Stimulated activated CD4-positive, alpha-beta T cell treated with anti-CD3 and anti-CD28 coated beads, Interleukin-2, amount 100 ng/mL, for 4 hours (primary cell): ENCODE data around the gene RAD51D.
A peak's percentile ranks its signal among the peaks of the same experiment; 100 is the strongest.
"Not testable (repeated sequence)": the region's sequence is repeated elsewhere in the genome, so short reads cannot be mapped to it uniquely, and the experiment has no call there.

Experiments
- DNase-seq: peaks from one replicate; pipeline ENCODE4 v3.0.0-alpha.2; 2020; ENCODE audit warnings: low read depth

RAD51D gene

GRCh38 chr17:35065880-35066279, 53.8 kb downstream of the RAD51D start:
- no peak for DNase-seq

DNA sequence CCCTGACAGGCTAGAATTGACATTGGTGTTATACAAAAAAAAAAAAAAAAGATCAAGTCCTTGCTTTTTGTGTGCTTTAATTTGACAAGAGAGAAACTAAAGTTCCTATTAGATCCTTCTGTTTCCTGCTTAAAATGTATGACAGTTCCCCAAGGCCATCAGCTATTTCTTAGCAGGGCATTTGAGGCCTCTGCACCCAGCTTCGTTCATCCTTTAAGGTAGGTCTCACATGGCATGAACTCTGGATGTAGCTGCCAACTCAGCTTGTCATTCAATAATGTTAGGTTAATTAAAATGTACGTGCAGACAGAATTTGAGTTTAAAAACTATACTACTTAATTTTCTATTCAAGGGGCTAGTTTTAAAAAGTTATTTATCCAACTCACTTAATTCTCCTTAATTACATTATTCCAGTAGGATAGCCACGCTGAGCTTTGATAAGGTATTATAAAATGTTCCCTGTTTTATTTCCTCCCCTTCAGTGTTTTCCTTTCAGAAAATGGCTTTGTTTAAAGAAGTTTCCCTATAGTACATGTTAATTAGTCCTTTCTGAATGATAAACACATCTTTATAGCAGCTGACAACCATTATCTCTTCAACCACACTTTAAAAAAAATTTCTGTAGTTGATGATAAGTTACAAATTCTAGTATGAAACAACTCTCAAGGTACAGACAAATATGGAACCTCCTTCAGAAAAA, 55.0 kb downstream of the RAD51D start:
- DNase-seq: no peak

DNA sequence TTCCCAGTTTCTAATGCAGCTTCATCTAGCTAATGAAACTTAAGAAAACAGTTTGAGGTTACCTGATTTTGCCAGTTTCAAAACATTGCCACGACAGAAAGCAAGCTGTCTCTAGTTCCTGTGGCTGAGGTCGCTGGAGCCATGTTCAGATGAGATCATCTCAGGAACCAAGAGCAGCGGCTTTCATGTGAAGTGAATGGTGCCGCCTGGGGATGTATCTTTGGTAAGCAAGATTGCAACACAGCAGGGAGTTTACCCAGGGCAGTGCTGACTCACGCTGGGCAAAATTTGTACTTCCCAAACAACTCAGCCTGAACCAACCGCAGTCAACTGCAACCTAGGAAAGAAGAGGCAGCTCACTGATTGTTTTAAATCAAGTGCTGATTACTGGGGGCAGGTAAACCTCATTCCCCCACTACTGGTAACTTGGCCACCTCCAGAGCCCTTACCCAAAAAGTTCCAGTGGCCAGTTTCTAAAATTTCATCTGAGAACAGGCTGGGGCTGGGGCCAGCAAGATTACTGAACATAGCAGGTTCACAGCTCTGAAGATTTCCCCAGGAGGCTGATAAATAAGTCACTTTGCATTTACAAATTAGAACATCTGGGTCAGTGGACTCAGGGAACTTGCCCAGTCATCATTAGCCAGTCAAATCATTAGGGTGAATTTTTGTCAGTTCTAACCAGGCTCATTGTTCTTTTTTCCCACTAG, 56.0 kb downstream of the RAD51D start, which contains the start of gene RFFL:
RFFL (minus strand) TSS at position 194 of the 710 bp plus-strand sequence. CDS start 37,154 bp downstream, outside the sequence.
- peak; percentile 83 for DNase-seq

- no peak for DNase-seq
These were observed 57.4 kb downstream of the RAD51D start for GRCh38 chr17:35062308-35062707.

DNA sequence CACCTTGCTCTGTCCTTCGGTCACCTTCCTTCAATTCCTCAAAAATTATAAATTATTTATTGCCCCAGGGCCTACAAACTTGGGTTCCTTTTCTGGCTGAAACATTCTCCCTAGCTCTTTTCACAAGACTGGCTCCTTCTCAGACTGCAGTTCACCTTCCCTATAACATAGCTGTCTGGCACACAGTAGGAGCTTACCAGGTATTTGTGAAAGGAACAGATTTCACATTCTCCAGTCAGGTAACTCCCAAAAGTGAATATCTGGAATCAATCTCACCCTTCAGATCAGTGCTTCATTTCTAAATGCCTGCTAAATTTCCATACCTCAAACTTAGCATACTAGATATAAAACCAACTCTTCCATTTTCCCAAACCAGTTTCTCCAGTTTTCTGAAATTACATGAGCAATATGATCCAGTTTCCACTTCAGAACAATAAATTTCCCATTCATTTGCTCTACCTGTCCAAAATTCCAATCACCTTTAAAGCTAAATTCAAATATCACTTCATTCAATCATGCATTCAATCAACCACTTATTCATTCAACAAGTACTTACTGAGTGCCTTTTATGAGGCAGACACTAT, 62.2 kb downstream of the RAD51D start:
- DNase-seq: no peak

- DNase-seq: no peak
These were observed 63.6 kb downstream of the RAD51D start for GRCh38 chr17:35056013-35056412.

GRCh38 chr17:35053204-35053603, 66.5 kb downstream of the RAD51D start:
- DNase-seq: no peak

DNA sequence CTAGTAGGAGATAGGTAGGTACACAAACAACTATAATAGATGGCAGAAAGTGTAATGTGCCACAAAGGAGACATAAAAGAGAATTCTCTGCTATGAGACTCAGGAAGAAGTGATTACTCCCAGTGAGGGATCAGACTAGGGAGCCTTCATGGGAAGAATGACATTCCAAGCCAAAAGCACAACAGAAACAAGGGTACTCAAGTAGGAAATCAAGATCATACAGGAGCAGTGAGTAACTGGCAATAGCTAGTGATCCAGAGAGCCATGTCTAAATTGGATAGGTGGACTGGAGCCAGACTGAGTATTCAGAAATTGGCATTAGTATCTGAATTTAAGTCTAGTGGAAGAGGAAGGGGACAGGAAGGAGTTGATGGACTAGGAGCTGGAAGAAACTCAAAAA, 66.9 kb downstream of the RAD51D start:
- DNase-seq: no peak

DNA sequence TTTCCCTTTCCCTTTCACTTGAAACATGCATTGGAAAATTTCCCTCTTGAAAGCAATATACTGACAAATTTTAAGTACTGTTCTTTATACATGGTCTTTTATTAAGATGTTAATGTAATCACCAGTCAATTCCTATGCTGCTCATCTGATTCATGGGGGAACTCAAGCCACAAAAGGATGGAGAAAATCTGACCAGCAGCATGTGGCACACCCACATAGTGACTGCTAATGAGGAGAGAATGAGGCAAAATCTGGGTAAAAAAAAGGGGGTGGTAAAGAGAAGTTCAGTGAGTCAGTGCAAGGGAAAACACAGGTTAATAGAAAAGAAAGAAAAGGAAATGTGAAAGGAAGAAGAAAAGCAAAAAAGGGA, 67.4 kb downstream of the RAD51D start:
- no peak for DNase-seq

GRCh38 chr17:35051579-35052240, 68.0 kb downstream of the RAD51D start:
- no peak for DNase-seq

DNA sequence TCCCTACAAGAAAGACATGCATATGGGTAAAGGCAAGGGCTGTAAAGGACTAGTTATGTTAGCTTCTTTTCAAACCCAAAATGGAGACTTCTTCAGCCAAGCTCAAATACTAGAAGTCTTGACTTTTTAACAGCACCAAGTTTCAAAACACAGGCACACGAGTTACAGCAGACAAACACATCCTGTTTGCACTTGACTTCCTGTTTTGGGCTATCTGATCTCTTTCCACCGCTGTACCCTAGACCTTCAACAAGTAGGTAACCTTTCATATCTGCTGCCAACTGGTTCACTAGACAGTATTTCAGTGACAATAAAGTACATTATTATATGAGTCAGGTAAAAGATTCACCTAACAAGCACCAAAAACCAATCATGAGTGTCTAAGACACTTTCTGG, 68.5 kb downstream of the RAD51D start:
- no peak for DNase-seq

- no peak for DNase-seq
These were observed 69.5 kb downstream of the RAD51D start for GRCh38 chr17:35050170-35050569.

DNA sequence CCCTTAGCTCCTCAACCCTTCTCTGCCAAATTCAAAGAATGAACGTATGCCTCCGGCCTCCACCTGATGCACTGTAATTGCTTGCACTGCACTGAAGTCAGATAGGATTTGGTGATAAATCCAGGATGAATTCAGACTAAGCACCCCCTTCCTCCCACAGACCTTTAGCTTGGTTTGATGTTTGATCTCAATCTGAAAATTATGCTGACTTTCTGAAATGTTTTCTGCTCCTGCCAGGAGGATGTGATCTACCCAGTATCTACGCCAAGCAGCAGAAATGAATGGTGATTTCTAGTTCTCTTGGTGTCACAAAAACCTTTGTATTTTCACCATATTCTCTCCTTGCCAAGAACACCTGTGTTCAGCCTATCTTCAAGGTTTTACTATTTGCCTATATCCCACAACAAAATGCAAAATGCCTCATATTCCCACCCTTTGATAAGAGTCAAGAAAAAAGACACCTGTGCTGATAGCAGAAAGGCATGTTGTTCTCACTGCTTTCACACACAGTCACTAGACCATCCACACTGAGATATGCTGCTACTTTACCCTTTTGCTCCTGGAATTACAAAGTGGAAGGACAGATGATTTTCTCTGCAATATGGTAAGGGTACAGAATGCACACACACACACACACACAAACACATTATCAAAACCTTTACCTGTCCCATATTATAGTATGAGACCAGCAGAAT, 70.8 kb downstream of the RAD51D start:
- no peak for DNase-seq

DNA sequence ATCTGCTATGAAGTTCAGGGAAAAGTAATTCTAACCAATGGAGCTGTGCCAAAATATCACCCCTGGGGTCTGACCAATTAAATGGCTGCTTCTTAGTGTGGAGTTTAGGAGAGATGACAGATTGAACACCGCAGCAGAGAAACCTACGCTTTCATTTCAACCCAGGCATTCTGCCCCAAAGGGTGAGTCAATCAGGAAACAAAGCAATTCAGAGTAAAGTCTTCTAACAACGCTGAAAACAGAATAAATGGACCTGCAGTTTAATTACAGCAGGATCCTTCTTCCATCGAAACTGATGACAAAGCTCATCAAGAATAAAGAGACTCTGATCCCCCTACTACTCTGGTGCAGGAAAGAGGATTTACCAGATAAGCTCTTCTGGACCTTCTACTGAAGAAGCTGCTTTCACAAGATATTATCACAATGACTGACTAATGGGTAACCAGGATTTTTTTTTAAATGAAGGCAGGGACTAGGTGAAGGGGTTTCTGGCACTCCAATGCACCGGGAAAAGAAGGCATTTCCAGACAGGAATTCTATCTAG, 72.8 kb downstream of the RAD51D start:
- DNase-seq: peak; percentile 49

GRCh38 chr17:35046245-35046644, 73.4 kb downstream of the RAD51D start:
- DNase-seq: no peak

- DNase-seq: not testable (repeated sequence)
These were observed 74.1 kb downstream of the RAD51D start for GRCh38 chr17:35045458-35045979.

GRCh38 chr17:35044181-35044580, 75.5 kb downstream of the RAD51D start:
- DNase-seq: no peak
